Muscle layer of colon (tissue), 2 donors: Measurements from ENCODE around the gene URB1.

Experiments used
- H3K27ac ChIP-seq: one replicate; pipeline ENCODE4 v1.7.0; 2013; ENCODE audit warnings: low read depth, mild to moderate bottlenecking, low read length, moderate library complexity
- H3K27me3 ChIP-seq, 2 donors: one replicate each; pipeline ENCODE4 v1.7.0; 2013; ENCODE audit warnings: low read length in 2 of 2, mild to moderate bottlenecking in 2 of 2; ENCODE audit not compliant: insufficient read depth in 2 of 2, control insufficient read depth in 1 of 2
- H3K36me3 ChIP-seq: one replicate; pipeline ENCODE4 v1.7.0; 2013; ENCODE audit warnings: mild to moderate bottlenecking, low read length; ENCODE audit not compliant: insufficient read depth
- H3K4me1 ChIP-seq: one replicate; pipeline ENCODE4 v1.7.0; 2013; ENCODE audit warnings: mild to moderate bottlenecking, low read length; ENCODE audit not compliant: insufficient read depth
- H3K4me3 ChIP-seq, 2 donors: one replicate each; pipeline ENCODE4 v1.7.0; 2013; ENCODE audit warnings: low read length in 2 of 2, low read depth in 1 of 2, mild to moderate bottlenecking in 1 of 2, moderate library complexity in 1 of 2
- H3K9ac ChIP-seq: one replicate; pipeline ENCODE4 v1.7.0; 2013; ENCODE audit warnings: low read length
- H3K9me3 ChIP-seq: one replicate; pipeline ENCODE4 v1.7.0; 2013; ENCODE audit warnings: mild to moderate bottlenecking, low read length
- donor health status: abdominal sarcoma.
- donor health status: Adenocarcinoma of cecum.

The URB1 gene

DNA sequence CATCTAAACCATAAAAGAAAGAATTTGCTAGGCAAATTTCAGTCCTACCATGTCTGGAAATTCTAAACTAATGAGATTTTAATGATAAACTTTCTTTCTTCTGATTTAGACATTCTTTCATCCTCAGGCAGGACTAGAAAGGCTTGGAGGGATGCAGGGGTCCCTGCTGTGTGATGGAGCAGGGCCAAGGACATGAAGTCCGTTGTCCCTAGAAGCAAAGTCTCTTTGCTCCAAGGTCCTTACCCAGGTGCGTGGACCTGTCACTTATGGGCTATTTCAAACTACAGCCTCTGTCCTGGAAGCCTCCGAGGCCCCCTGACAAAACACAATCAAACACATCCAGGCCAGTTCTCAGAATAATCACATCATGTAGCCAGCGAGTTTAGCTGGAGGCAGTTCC lies 26.6 kb downstream of the URB1 start:
- Histone ChIP-seq H3K4me1 (peaks cover 10% of the 10 kb centered on the region), H3K9me3 (no peaks in the 10 kb centered on the region), H3K36me3 (peaks cover 46% of the 10 kb centered on the region), H3K27me3 (no peaks in the 10 kb centered on the region), H3K27ac (no peak overlapping the region), H3K9ac (no peak overlapping the region), H3K4me3 (no peak overlapping the region)

- no peaks in the 10 kb centered on the region for H3K9me3 ChIP-seq
- H3K4me1 ChIP-seq = no peaks in the 10 kb centered on the region
- H3K4me3 ChIP-seq = no peak overlapping the region
- H3K36me3 ChIP-seq = peaks cover 57% of the 10 kb centered on the region
- H3K9ac ChIP-seq = no peak overlapping the region
- no peaks in the 10 kb centered on the region for H3K27me3 ChIP-seq
- no peak overlapping the region for H3K27ac ChIP-seq
Observed at GRCh38 chr21:32364796-32365195, 28.0 kb downstream of the URB1 start.

- no peaks in the 10 kb centered on the region for H3K9me3 ChIP-seq
- H3K36me3 ChIP-seq = peaks cover 59% of the 10 kb centered on the region
- no peak overlapping the region for H3K9ac ChIP-seq
- H3K27ac ChIP-seq = no peak overlapping the region
- no peaks in the 10 kb centered on the region for H3K4me1 ChIP-seq
- H3K27me3 ChIP-seq = no peaks in the 10 kb centered on the region
- H3K4me3 ChIP-seq = no peak overlapping the region
Observed at GRCh38 chr21:32364387-32364786, 28.4 kb downstream of the URB1 start.

DNA sequence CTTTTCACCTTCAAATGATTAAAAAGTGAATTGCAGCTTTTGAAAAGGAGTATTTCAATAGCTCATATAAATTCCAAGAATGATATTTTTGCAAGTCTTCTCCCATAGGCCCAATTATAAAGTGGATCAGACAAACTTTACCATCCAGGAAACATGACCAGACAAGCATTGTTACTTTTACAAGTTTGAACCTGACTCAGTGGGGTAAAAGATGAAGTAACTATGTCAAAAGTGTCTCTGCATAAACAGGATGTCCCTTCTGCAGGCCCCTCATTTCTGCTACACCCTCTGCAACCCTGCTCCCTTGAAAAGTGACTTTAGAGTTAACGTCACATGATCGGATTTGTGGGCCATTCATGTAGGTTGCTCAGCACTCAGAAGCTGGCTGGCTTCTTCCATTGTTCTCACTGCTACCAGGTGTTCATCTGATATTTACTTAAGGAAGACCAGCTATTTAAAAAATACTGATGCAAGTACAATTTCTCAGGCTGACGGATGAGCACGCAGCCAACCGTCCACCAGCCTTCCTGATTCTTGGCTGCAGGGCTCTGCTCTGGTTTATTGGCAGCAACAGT lies 32.3 kb downstream of the URB1 start:
- H3K27me3 ChIP-seq = no peaks in the 10 kb centered on the region
- H3K9ac ChIP-seq = no peak overlapping the region
- no peaks in the 10 kb centered on the region for H3K9me3 ChIP-seq
- H3K4me1 ChIP-seq = no peaks in the 10 kb centered on the region
- no peak overlapping the region for H3K4me3 ChIP-seq
- H3K27ac ChIP-seq = no peak overlapping the region
- peaks cover 67% of the 10 kb centered on the region for H3K36me3 ChIP-seq

GRCh38 chr21:32359719-32360260 lies 33.0 kb downstream of the URB1 start:
- Histone ChIP-seq H3K9ac (no peak overlapping the region), H3K9me3 (no peaks in the 10 kb centered on the region), H3K4me1 (no peaks in the 10 kb centered on the region), H3K27ac (no peak overlapping the region), H3K4me3 (no peak overlapping the region), H3K36me3 (peaks cover 71% of the 10 kb centered on the region), H3K27me3 (no peaks in the 10 kb centered on the region)

DNA sequence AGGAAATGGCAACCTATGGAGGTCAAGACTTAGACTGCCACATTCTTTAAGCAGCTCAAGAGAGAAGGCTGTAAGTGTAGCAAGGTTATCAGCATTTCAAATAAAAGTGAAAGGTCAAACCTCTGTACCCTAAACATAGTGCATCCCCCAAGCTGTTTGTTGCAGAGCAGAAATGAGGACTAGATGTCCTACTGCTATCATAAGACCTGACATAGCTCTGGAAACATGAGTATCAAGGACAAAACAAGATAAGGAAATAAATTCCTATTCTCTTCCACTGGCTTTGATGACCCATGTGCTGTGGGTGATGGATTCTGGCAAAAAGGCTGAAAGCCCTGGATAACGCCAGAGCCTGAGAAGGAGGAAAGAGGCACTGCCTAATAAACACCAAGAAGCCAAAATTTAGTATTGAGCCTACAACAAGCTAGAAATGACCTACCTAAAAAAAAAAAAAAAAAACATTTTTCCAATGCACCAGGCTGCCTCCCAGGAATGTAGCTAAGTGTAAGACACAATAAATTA lies 35.9 kb downstream of the URB1 start:
- Histone ChIP-seq H3K27ac (no peak overlapping the region), H3K9ac (no peak overlapping the region), H3K9me3 (no peaks in the 10 kb centered on the region), H3K4me3 (no peak overlapping the region), H3K36me3 (peaks cover 86% of the 10 kb centered on the region), H3K27me3 (no peaks in the 10 kb centered on the region), H3K4me1 (no peaks in the 10 kb centered on the region)

DNA sequence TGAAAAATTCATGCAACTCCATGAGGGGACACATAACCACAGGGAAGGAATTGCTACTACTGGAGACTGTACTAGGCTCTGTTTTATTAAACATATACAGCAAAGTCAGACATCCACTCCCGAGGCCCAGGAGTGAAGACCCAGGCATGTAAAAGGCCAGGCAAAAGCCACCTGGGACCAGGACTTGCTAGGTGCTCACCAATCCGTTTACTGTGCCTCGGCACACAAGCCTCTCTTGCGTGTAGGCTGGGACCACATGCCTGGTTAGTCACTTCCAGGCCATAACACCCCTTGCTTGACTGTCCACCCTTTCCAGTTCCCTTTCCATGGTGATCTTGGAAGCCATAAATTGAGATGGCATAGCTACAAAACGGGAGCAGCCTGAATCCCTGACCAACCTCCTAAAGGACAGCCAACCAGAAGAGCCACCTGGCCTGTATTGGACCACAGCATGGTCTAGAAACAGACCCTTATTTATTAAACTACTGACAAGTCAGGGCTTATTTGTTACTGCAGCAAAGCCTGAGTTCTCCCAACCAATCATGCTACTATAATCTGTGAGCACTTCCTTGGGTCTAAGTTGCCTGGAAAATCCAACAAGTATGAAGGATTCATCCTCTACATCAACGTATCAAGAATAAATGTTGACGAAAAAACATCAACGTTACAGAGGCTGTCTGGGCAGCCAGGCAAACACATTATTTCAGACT lies 39.7 kb downstream of the URB1 start:
- Histone ChIP-seq H3K27me3 (no peaks in the 10 kb centered on the region), H3K4me1 (no peaks in the 10 kb centered on the region), H3K9me3 (no peaks in the 10 kb centered on the region), H3K27ac (no peak overlapping the region), H3K36me3 (peaks cover 89% of the 10 kb centered on the region), H3K4me3 (no peak overlapping the region), H3K9ac (no peak overlapping the region)

DNA sequence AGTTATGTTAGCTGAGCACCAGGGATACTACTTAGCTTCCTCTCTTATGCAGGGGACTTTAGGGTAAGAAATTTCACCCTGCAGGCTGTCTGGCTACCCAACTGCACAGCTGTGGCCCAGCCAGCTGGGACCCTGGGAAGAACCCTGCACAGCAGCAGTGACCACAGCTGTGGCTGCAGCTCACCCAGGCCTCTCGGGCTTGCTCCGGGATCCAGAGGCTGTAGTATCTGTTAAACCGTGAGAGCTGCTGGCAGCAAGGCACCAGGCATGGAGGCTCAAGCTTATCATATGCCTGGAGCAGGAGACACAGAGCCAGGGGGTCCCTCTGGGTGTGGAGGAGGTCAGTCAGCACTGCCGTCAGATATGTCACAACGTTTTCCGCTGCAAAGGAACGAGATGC lies 40.3 kb downstream of the URB1 start:
- H3K27me3 ChIP-seq = no peaks in the 10 kb centered on the region
- no peaks in the 10 kb centered on the region for H3K9me3 ChIP-seq
- H3K36me3 ChIP-seq = peaks cover 93% of the 10 kb centered on the region
- H3K4me3 ChIP-seq = no peak overlapping the region
- H3K9ac ChIP-seq = no peak overlapping the region
- H3K4me1 ChIP-seq = no peaks in the 10 kb centered on the region
- no peak overlapping the region for H3K27ac ChIP-seq

DNA sequence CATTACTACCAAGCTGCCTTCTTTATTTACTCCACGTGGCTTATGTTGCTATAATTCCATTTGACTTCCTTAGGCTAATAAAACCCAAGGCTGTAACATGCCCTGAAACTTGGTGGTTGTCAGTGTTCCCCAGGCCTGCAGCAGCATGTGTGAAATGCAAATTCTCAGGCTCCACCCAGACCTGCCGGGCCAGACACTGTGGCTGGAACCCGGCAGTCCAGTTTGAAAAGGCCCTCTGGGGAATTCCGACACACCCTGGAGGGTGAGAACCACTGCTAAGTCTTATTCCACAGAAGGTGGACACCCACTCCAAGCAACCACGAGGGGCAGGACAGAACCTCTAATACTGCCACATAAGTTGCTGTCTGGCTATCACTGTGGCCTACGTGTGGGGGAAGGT lies 41.4 kb downstream of the URB1 start:
- Histone ChIP-seq H3K27me3 (no peaks in the 10 kb centered on the region), H3K4me3 (no peak overlapping the region), H3K9ac (no peak overlapping the region), H3K36me3 (peaks cover 94% of the 10 kb centered on the region), H3K27ac (no peak overlapping the region), H3K9me3 (no peaks in the 10 kb centered on the region), H3K4me1 (no peaks in the 10 kb centered on the region)

- H3K9ac ChIP-seq = no peak overlapping the region
- H3K4me3 ChIP-seq = no peak overlapping the region
- no peaks in the 10 kb centered on the region for H3K4me1 ChIP-seq
- peaks cover 94% of the 10 kb centered on the region for H3K36me3 ChIP-seq
- no peaks in the 10 kb centered on the region for H3K9me3 ChIP-seq
- no peaks in the 10 kb centered on the region for H3K27me3 ChIP-seq
- no peak overlapping the region for H3K27ac ChIP-seq
Observed at GRCh38 chr21:32350981-32351380, 41.8 kb downstream of the URB1 start.

GRCh38 chr21:32350211-32350980 lies 42.4 kb downstream of the URB1 start:
- no peak overlapping the region for H3K4me3 ChIP-seq
- peaks cover 94% of the 10 kb centered on the region for H3K36me3 ChIP-seq
- H3K4me1 ChIP-seq = no peaks in the 10 kb centered on the region
- no peak overlapping the region for H3K9ac ChIP-seq
- no peaks in the 10 kb centered on the region for H3K9me3 ChIP-seq
- no peaks in the 10 kb centered on the region for H3K27me3 ChIP-seq
- no peak overlapping the region for H3K27ac ChIP-seq
